Keratinocyte (primary cell): ENCODE data around the gene FANK1. TPM values are rescaled to one million over a fixed set of nuclear protein-coding genes. Genes with fewer than 3 reads are reported as not detected.

Source experiments
- DNase-seq: peaks from one replicate; pipeline ENCODE4 v3.0.0-alpha.2; 2011; ENCODE audit warnings: low read depth, missing footprints, low spot score
- FAIRE-seq: peaks from 2 replicates; lab custom pipeline; 2011; peaks lifted over from hg19 to GRCh38; lab: Jason Lieb, UNC
- H2AFZ ChIP-seq: 2 replicates; pipeline ENCODE4 v1.6.0; 2012; ENCODE audit warnings: low read length, control low read depth, inconsistent platforms; ENCODE audit not compliant: control insufficient read depth
- H3K27ac ChIP-seq: 2 replicates; pipeline ENCODE4 v1.5.1; 2011; ENCODE audit warnings: low read length; ENCODE audit not compliant: control insufficient read depth, insufficient read depth
- H3K27me3 ChIP-seq: 3 replicates; pipeline ENCODE4 v1.6.0; 2011; ENCODE audit warnings: low read length; ENCODE audit not compliant: control insufficient read depth, insufficient read depth; ENCODE audit errors: extremely low read depth
- H3K36me3 ChIP-seq, 2 experiments: 2 replicates in 1 of 2; 3 replicates in 1 of 2; pipeline ENCODE4 v1.5.1; 2011; ENCODE audit warnings: low read length in 2 of 2, mild to moderate bottlenecking in 1 of 2; ENCODE audit not compliant: control insufficient read depth in 2 of 2, insufficient read depth in 2 of 2; ENCODE audit errors: extremely low read depth in 1 of 2
- H3K4me1 ChIP-seq: 3 replicates; pipeline ENCODE4 v1.5.1; 2011; ENCODE audit warnings: low read length; ENCODE audit not compliant: control insufficient read depth, insufficient read depth; ENCODE audit errors: extremely low read depth
- H3K4me2 ChIP-seq: 3 replicates; pipeline ENCODE4 v1.6.0; 2011; ENCODE audit warnings: low read depth, low read length; ENCODE audit not compliant: control insufficient read depth, insufficient read depth; ENCODE audit errors: extremely low read depth
- H3K4me3 ChIP-seq, 3 experiments: fragments of 200-600 bp in 1 of 3; sonication (generic) in 1 of 3; 2 replicates in 2 of 3; 3 replicates in 1 of 3; pipeline ENCODE4 v1.5.1; 2011 to 2016; ENCODE audit warnings: low read length in 3 of 3, mild to moderate bottlenecking in 3 of 3, control low read depth in 2 of 3, inconsistent platforms in 1 of 3, low read depth in 1 of 3, mixed read lengths in 1 of 3, mixed run types in 1 of 3, moderate library complexity in 1 of 3; ENCODE audit not compliant: control insufficient read depth in 2 of 3, insufficient read depth in 2 of 3; ENCODE audit errors: extremely low read depth in 1 of 3
- H3K79me2 ChIP-seq: 2 replicates; pipeline ENCODE4 v1.6.0; 2012; ENCODE audit warnings: low read length; ENCODE audit not compliant: control insufficient read depth, insufficient read depth
- H3K9ac ChIP-seq: 3 replicates; pipeline ENCODE4 v1.6.0; 2011; ENCODE audit warnings: low read length; ENCODE audit not compliant: control insufficient read depth, insufficient read depth; ENCODE audit errors: extremely low read depth
- H3K9me1 ChIP-seq: 3 replicates; pipeline ENCODE4 v1.6.0; 2011; ENCODE audit warnings: low read length; ENCODE audit not compliant: control insufficient read depth, insufficient read depth; ENCODE audit errors: extremely low read depth
- H3K9me3 ChIP-seq: 2 replicates; pipeline ENCODE4 v1.5.1; 2012; ENCODE audit warnings: low read depth, low read length; ENCODE audit not compliant: control insufficient read depth
- H4K20me1 ChIP-seq: 3 replicates; pipeline ENCODE4 v1.6.0; 2011; ENCODE audit warnings: low read length; ENCODE audit not compliant: control insufficient read depth, insufficient read depth; ENCODE audit errors: extremely low read depth
- CTCF ChIP-seq, 3 experiments: IDR thresholded peaks in 1 of 3; conservative IDR thresholded peaks in 1 of 3; optimal IDR thresholded peaks in 1 of 3; 2 replicates in 2 of 3; 3 replicates in 1 of 3; pipeline versions ENCODE3 to v1.5.1; 2011; ENCODE audit warnings: low read length in 3 of 3, mild to moderate bottlenecking in 3 of 3, moderate library complexity in 2 of 3, control low read depth in 1 of 3, inconsistent platforms in 1 of 3; ENCODE audit not compliant: insufficient read depth in 2 of 3; ENCODE audit errors: extremely low read depth in 1 of 3
- EZH2 ChIP-seq: IDR thresholded peaks from one replicate; pipeline ENCODE4 v1.6.1; 2012; ENCODE audit warnings: inconsistent platforms, mild to moderate bottlenecking, low read length, moderate library complexity
- dilution Hi-C: fragments of 300-500 bp; cut with MboI; formaldehyde crosslinking; loops from one replicate; pipeline ENCODE4 v1.7.0; 2020; ENCODE audit warnings: low sequenced_read_pairs; ENCODE audit not compliant: extremely low pct_ligation_motif_present
- polyA plus RNA-seq, 5 experiments: library from polyadenylated mRNA; depleted of rRNA in 3 of 5; stranded (reverse) in 3 of 5; stranded (forward) in 1 of 5; unstranded in 1 of 5; fragments of >200 nt; gene quantifications; 1 replicate in 1 of 5; 2 replicates in 3 of 5; 3 replicates in 1 of 5; pipeline versions ENCODE4 v1.2.1 to v1.2.3, GENCODE V29; 2011 to 2012; ENCODE audit warnings: missing spikeins in 2 of 5, low read depth in 1 of 5, low replicate concordance in 1 of 5

Gene FANK1
- polyA plus RNA-seq, 1 donor (not counting 4 experiments of a cell fraction or from before 2014, with no cell fraction given) = 13.4 TPM

GRCh38 chr10:126027692-126028091 lies 131.3 kb downstream of the FANK1 start:
- Histone ChIP-seq H3K4me2 (no peak overlapping the region), H4K20me1 (no peaks in the 10 kb centered on the region), H3K4me1 (no peaks in the 10 kb centered on the region), H3K27me3 (no peaks in the 10 kb centered on the region), H3K36me3 (no peaks in the 10 kb centered on the region), H2AFZ (no peak overlapping the region), H3K79me2 (no peaks in the 10 kb centered on the region), H3K9me1 (no peaks in the 10 kb centered on the region), H3K4me3 (no peak overlapping the region), H3K9me3 (no peaks in the 10 kb centered on the region), H3K27ac (no peak overlapping the region), H3K9ac (no peak overlapping the region)
- TF ChIP-seq EZH2 (no peak), CTCF (optimal IDR thresholded peaks at IDR 0.05 in 1 of 3, IDR thresholded peaks at IDR 0.05 in 1 of 3, conservative IDR thresholded peaks at IDR 0.05 in 1 of 3; ENCODE audit: extremely low read depth in 1 of 3, insufficient read depth in 2 of 3, low read length in 3 of 3) (no peak)
- dilution Hi-C loops = no loop called here
- no peak for DNase-seq
- no peak for FAIRE-seq

DNA sequence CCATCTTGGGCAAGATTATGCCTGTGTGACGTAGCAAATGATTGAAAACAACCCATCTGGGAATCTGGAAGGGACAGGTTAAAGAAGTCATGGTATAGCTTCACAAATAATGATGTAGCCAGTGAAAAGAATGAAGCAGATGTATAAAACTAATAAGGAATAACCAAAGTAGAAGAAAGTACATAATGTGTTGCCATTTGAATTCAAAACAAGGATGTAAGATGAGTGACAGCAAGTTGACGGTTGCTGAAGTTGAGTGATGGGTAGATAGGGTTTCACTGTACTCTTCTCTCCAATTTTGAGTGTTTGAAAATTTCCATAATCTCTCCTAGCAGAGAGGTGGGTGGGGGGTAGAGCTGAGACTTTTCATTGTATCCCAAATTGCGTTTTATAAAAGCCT lies 133.6 kb downstream of the FANK1 start:
- Histone ChIP-seq H3K4me1 (no peaks in the 10 kb centered on the region), H3K9me1 (no peaks in the 10 kb centered on the region), H3K79me2 (no peaks in the 10 kb centered on the region), H4K20me1 (no peaks in the 10 kb centered on the region), H3K9ac (no peak overlapping the region), H3K27ac (no peak overlapping the region), H3K36me3 (no peaks in the 10 kb centered on the region), H3K4me3 (no peak overlapping the region), H2AFZ (no peak overlapping the region), H3K9me3 (no peaks in the 10 kb centered on the region), H3K27me3 (no peaks in the 10 kb centered on the region), H3K4me2 (no peak overlapping the region)
- FAIRE-seq (no peak), DNase-seq (no peak)
- dilution Hi-C loops = no loop called here
- TF ChIP-seq EZH2 = no peak
- no peak for TF ChIP-seq CTCF (optimal IDR thresholded peaks at IDR 0.05 in 1 of 3, IDR thresholded peaks at IDR 0.05 in 1 of 3, conservative IDR thresholded peaks at IDR 0.05 in 1 of 3; ENCODE audit: extremely low read depth in 1 of 3, insufficient read depth in 2 of 3, low read length in 3 of 3)
